SK-N-SH treated with all-trans-retinoic acid at 6 μM for 48 hours (cell line): ENCODE measurements around the gene ID3.

Experiments used
- ATAC-seq: fragments of 200-7000 bp; cut with Tn5 transposase; 3 replicates; pipeline ENCODE4 v1.9.1; 2020; ENCODE audit warnings: mild to moderate bottlenecking, moderate library complexity
- ARNTL ChIP-seq: fragments of 450-650 bp; formaldehyde crosslinking; IDR thresholded peaks from 2 replicates; pipeline ENCODE4 v1.5.0; 2020; ENCODE audit warnings: low read depth, mild to moderate bottlenecking, moderate library complexity, borderline replicate concordance
- BACH2 ChIP-seq: fragments of 250-450 bp; sonication (Bioruptor Pico); IDR thresholded peaks from 2 replicates; pipeline ENCODE4 v1.9.0; 2021; ENCODE audit warnings: mild to moderate bottlenecking, borderline replicate concordance
- CSDC2 ChIP-seq: fragments of 250-450 bp; sonication (Bioruptor Pico); IDR thresholded peaks from 2 replicates; pipeline ENCODE4 v1.5.0; 2020; ENCODE audit warnings: mild to moderate bottlenecking, moderate library complexity
- ESRRG ChIP-seq: fragments of 250-450 bp; sonication (Bioruptor Pico); IDR thresholded peaks from 2 replicates; pipeline ENCODE4 v1.6.1; 2021; ENCODE audit warnings: mild to moderate bottlenecking
- GLIS3 ChIP-seq: fragments of 250-450 bp; sonication (Bioruptor Pico); IDR thresholded peaks from 2 replicates; pipeline ENCODE4 v1.5.0; 2020; ENCODE audit warnings: mild to moderate bottlenecking, moderate library complexity
- ISL1 ChIP-seq: fragments of 250-450 bp; sonication (Bioruptor Pico); IDR thresholded peaks from 2 replicates; pipeline ENCODE4 v2.1.2; 2022; ENCODE audit warnings: mild to moderate bottlenecking, moderate library complexity
- OSR1 ChIP-seq: fragments of 250-450 bp; sonication (Bioruptor Pico); IDR thresholded peaks from 2 replicates; pipeline ENCODE4 v1.8.0; 2022; ENCODE audit warnings: moderate library complexity, mild to moderate bottlenecking, inconsistent platforms
- PPARA ChIP-seq: fragments of 250-450 bp; sonication (Bioruptor Pico); IDR thresholded peaks from 2 replicates; pipeline ENCODE4 v1.5.0; 2020; ENCODE audit warnings: mild to moderate bottlenecking, borderline replicate concordance
- RARB ChIP-seq: fragments of 250-450 bp; sonication (Bioruptor Pico); IDR thresholded peaks from 2 replicates; pipeline ENCODE4 v1.8.0; 2021; ENCODE audit warnings: mild to moderate bottlenecking, moderate library complexity
- SNAI2 ChIP-seq: fragments of 250-450 bp; sonication (Bioruptor Pico); IDR thresholded peaks from 2 replicates; pipeline ENCODE4 v1.5.0; 2020; ENCODE audit warnings: mild to moderate bottlenecking, moderate library complexity
- TCF4 ChIP-seq: fragments of 250-450 bp; sonication (Bioruptor Pico); IDR thresholded peaks from 2 replicates; pipeline ENCODE4 v1.8.0; 2021; ENCODE audit warnings: mild to moderate bottlenecking, moderate library complexity, borderline replicate concordance
- TOX ChIP-seq: fragments of 250-450 bp; sonication (Bioruptor Pico); IDR thresholded peaks from 2 replicates; pipeline ENCODE4 v1.8.0; 2021; ENCODE audit warnings: mild to moderate bottlenecking, moderate library complexity, borderline replicate concordance
- TSHZ2 ChIP-seq: fragments of 250-450 bp; sonication (Bioruptor Pico); IDR thresholded peaks from 2 replicates; pipeline ENCODE4 v1.5.0; 2020; ENCODE audit warnings: mild to moderate bottlenecking, moderate library complexity
- ZC3H10 ChIP-seq: fragments of 250-450 bp; sonication (Bioruptor Pico); IDR thresholded peaks from 2 replicates; pipeline ENCODE4 v1.5.1; 2021; ENCODE audit warnings: mild to moderate bottlenecking, moderate library complexity
- ZFP3 ChIP-seq: fragments of 250-450 bp; sonication (Bioruptor Pico); IDR thresholded peaks from 2 replicates; pipeline ENCODE4 v1.5.0; 2020; ENCODE audit warnings: mild to moderate bottlenecking, moderate library complexity
- ZFP30 ChIP-seq: fragments of 450-650 bp; formaldehyde crosslinking; IDR thresholded peaks from 2 replicates; pipeline ENCODE4 v1.5.0; 2022; ENCODE audit warnings: mild to moderate bottlenecking, moderate library complexity
- ZNF565 ChIP-seq: fragments of 450-650 bp; formaldehyde crosslinking; conservative IDR thresholded peaks from 2 replicates; pipeline ENCODE4 v1.5.0; 2020; ENCODE audit warnings: low read depth, mild to moderate bottlenecking, moderate library complexity
- ZNF70 ChIP-seq: fragments of 450-650 bp; formaldehyde crosslinking; IDR thresholded peaks from 2 replicates; pipeline ENCODE4 v1.5.0; 2020; ENCODE audit warnings: mild to moderate bottlenecking, moderate library complexity
- ZNF8 ChIP-seq: fragments of 450-650 bp; formaldehyde crosslinking; IDR thresholded peaks from 2 replicates; pipeline ENCODE4 v1.5.0; 2020; ENCODE audit warnings: mild to moderate bottlenecking, moderate library complexity
- TF ChIP-seq, protein P1 (sequence below): fragments of 250-450 bp; sonication (Bioruptor Pico); IDR thresholded peaks from 2 replicates; pipeline ENCODE4 v1.8.0; 2021; ENCODE audit warnings: low read depth, mild to moderate bottlenecking, moderate library complexity, borderline replicate concordance
- TF ChIP-seq, protein P2 (sequence below): fragments of 250-450 bp; sonication (Bioruptor Pico); IDR thresholded peaks from 2 replicates; pipeline ENCODE4 v1.8.0; 2020; ENCODE audit warnings: mild to moderate bottlenecking, moderate library complexity, borderline replicate concordance

The ID3 gene

DNA sequence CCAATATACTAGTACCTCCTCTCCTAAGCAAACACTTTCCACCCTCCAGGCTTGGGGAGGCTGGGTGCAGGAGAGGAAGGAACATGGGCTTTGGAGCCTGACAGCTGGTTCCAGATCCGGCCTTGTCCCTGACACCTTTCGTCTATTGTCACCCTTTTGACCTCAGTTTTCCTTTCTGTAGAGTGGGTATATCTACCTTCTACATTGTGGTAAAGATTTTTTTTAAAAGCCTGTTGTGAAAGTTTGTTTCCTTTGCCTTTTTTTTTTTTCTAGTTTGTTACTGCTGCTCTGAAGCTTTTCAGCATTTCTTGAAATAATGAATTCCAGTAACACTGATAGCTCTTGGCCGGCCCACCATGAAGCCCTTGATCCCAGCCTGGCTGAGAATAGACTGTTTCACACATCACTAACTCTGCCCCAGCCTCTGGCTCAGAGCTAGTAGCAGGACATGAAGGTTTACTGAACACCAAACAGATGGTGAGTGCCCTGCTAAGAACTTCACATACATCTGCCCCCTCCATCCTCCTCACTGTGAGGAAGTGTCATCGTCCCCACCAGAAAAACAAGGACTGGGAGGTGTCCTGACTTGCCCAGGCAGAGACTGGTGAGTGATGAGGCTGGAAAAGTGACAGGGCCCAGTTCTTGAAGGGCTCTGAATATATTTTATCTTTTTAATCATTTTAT is 33.0 kb upstream of the ID3 start:
- no peak for TF ChIP-seq SNAI2 (CRISPR knock-in tag)
- TF ChIP-seq ZNF70 (CRISPR knock-in tag): no peak
- TF ChIP-seq, protein P1, sequence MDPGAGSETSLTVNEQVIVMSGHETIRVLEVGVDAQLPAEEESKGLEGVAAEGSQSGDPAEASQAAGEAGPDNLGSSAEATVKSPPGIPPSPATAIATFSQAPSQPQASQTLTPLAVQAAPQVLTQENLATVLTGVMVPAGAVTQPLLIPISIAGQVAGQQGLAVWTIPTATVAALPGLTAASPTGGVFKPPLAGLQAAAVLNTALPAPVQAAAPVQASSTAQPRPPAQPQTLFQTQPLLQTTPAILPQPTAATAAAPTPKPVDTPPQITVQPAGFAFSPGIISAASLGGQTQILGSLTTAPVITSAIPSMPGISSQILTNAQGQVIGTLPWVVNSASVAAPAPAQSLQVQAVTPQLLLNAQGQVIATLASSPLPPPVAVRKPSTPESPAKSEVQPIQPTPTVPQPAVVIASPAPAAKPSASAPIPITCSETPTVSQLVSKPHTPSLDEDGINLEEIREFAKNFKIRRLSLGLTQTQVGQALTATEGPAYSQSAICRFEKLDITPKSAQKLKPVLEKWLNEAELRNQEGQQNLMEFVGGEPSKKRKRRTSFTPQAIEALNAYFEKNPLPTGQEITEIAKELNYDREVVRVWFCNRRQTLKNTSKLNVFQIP: no peak
- TF ChIP-seq TCF4 (CRISPR knock-in tag): no peak
- no peak for TF ChIP-seq ISL1 (CRISPR knock-in tag)
- peak; percentile 28; the same call in 1 of the 3 replicates for ATAC-seq

- ATAC-seq: no peak
- TF ChIP-seq ISL1 (CRISPR knock-in tag) (no peak), ZFP3 (CRISPR knock-in tag) (no peak), SNAI2 (CRISPR knock-in tag) (no peak), ZNF8 (CRISPR knock-in tag) (no peak), ESRRG (no peak), TOX (CRISPR knock-in tag) (no peak), BACH2 (CRISPR knock-in tag) (no peak), ZFP30 (CRISPR knock-in tag) (no peak), CSDC2 (CRISPR knock-in tag) (no peak), ZC3H10 (CRISPR knock-in tag) (no peak), ARNTL (CRISPR knock-in tag) (no peak), GLIS3 (CRISPR knock-in tag) (no peak), RARB (CRISPR knock-in tag) (no peak), OSR1 (CRISPR knock-in tag) (no peak), TSHZ2 (CRISPR knock-in tag) (no peak)
- TF ChIP-seq, protein P2, sequence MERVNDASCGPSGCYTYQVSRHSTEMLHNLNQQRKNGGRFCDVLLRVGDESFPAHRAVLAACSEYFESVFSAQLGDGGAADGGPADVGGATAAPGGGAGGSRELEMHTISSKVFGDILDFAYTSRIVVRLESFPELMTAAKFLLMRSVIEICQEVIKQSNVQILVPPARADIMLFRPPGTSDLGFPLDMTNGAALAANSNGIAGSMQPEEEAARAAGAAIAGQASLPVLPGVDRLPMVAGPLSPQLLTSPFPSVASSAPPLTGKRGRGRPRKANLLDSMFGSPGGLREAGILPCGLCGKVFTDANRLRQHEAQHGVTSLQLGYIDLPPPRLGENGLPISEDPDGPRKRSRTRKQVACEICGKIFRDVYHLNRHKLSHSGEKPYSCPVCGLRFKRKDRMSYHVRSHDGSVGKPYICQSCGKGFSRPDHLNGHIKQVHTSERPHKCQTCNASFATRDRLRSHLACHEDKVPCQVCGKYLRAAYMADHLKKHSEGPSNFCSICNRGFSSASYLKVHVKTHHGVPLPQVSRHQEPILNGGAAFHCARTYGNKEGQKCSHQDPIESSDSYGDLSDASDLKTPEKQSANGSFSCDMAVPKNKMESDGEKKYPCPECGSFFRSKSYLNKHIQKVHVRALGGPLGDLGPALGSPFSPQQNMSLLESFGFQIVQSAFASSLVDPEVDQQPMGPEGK (CRISPR knock-in tag): no peak
These were observed 32.3 kb upstream of the ID3 start for GRCh38 chr1:23591460-23592208.

GRCh38 chr1:23590058-23590783 is 30.9 kb upstream of the ID3 start:
- no peak for ATAC-seq
- TF ChIP-seq PPARA (CRISPR knock-in tag): no peak
- TF ChIP-seq TSHZ2 (CRISPR knock-in tag): no peak
- TF ChIP-seq ZNF565 (CRISPR knock-in tag): no peak
- TF ChIP-seq ZNF70 (CRISPR knock-in tag): no peak
- no peak for TF ChIP-seq ISL1 (CRISPR knock-in tag)
- TF ChIP-seq ZNF8 (CRISPR knock-in tag): no peak
- no peak for TF ChIP-seq RARB (CRISPR knock-in tag)
- no peak for TF ChIP-seq ARNTL (CRISPR knock-in tag)
- TF ChIP-seq OSR1 (CRISPR knock-in tag): no peak
- no peak for TF ChIP-seq ZFP30 (CRISPR knock-in tag)
